RWPE1 (cell line): ENCODE results near the gene MAN2A2.

Source experiments
- CTCF ChIA-PET: fragments of 350-600 bp; sonication (Branson Sonifier 250); formaldehyde crosslinking; extraction: SDS; loops from one replicate; lab custom pipeline; 2021; lab: Yijun Ruan, JAX
- POLR2A ChIA-PET: fragments of 400-600 bp; formaldehyde crosslinking; extraction: SDS; loops from one replicate; lab custom pipeline; 2020; ENCODE audit warnings: antibody characterized with exemption; ENCODE audit not compliant: low non-redundant PET; lab: Yijun Ruan, JAX
- DNase-seq: peaks from one replicate; pipeline ENCODE4 v3.0.0; 2012; ENCODE audit warnings: low spot score
- H3K27ac ChIP-seq: fragments of 450-650 bp; 2 replicates; pipeline ENCODE4 v1.5.1; 2017
- TF ChIP-seq, protein P1 (sequence below): fragments of 450-650 bp; conservative IDR thresholded peaks from 2 replicates; pipeline ENCODE4 v1.5.1; 2017; ENCODE audit warnings: low read depth, mild to moderate bottlenecking

Gene MAN2A2

DNA sequence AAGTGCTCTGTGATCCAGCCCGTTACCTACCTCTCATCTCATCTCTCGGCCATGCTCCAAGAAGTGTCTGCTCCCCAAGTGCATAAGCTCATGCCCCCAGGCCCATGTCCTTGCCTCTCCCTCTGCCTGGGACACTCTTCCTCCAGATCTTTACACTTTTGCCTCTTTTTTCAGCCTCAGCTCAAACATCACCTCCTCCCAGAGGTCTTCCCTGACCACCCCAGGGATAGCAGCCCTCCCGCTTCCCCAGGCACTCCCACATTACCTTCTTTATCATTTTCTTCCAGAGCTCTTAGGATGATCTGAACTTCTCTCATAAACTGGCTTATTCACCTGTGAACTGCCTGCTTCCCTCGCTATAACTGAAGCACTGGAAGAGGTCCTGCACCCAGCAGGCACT lies 37.4 kb upstream of the MAN2A2 start:
- no peak for DNase-seq
- no peak overlapping the region for H3K27ac ChIP-seq
- ChIA-PET POLR2A (no interaction called here), CTCF (interaction anchor here (0.6 kb wide), 1 partner anchor 17 kb away, joined by 5 read pairs; no protein-coding TSS in a partner anchor)
- TF ChIP-seq, protein P1, sequence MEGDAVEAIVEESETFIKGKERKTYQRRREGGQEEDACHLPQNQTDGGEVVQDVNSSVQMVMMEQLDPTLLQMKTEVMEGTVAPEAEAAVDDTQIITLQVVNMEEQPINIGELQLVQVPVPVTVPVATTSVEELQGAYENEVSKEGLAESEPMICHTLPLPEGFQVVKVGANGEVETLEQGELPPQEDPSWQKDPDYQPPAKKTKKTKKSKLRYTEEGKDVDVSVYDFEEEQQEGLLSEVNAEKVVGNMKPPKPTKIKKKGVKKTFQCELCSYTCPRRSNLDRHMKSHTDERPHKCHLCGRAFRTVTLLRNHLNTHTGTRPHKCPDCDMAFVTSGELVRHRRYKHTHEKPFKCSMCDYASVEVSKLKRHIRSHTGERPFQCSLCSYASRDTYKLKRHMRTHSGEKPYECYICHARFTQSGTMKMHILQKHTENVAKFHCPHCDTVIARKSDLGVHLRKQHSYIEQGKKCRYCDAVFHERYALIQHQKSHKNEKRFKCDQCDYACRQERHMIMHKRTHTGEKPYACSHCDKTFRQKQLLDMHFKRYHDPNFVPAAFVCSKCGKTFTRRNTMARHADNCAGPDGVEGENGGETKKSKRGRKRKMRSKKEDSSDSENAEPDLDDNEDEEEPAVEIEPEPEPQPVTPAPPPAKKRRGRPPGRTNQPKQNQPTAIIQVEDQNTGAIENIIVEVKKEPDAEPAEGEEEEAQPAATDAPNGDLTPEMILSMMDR = no peak

GRCh38 chr15:90866161-90866715 lies 36.9 kb upstream of the MAN2A2 start:
- no peak for DNase-seq
- H3K27ac ChIP-seq = 0 out of 2 replicates have a peak overlapping the region, but pooled peaks have one; percentile 2
- POLR2A ChIA-PET = no interaction called here
- TF ChIP-seq, protein P1 = no peak
- CTCF ChIA-PET = interaction anchor here (0.6 kb wide), 1 partner anchor 17 kb away, joined by 5 read pairs; no protein-coding TSS in a partner anchor

DNA sequence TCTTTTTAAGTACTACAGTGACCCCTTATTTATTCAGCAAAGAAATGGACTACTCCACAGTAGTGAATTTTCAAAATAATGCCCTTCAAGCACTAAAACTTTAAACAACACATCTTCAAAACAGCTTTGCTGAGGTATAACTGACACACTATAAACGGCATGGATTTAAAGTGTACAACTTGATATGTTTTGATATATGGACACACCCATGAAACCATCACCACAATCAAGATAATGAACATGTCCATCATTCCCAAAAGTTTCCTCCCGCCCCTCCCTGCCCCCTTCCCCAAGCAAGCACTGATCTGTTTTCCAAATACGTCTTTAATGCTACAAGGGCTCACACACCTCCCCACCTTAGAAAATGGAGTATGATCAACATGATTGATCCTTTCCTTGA lies 36.3 kb upstream of the MAN2A2 start:
- TF ChIP-seq, protein P1 = no peak

DNA sequence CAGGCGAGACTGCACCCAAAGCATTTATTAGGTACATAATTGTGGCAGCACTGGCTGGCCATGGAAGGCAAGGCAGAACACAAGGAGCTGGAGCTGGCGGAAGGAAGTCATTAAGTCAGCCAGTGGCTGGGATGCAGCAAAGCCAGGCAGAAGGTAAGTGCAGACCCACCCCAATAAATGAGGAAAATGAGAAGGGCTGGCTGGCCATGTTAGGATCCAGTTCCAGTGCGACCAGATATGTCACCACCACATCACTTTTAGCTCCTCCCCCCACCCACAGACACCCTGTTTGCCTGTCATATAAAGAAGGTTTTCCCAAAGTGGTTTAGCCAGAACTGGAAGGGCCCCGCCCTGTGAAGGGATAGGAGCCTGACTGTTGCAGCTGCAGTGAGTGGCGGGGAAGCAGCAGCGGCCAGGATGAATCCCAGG lies 34.8 kb upstream of the MAN2A2 start, which contains the start of gene FURIN:
Gene FURIN (plus strand): TSS at position 328 of the 429 bp plus-strand sequence. CDS start 7,153 bp downstream, outside the sequence.
- no peak for DNase-seq
- H3K27ac ChIP-seq = peak within 1 kb of the TSS; percentile 88
- ChIA-PET CTCF (no interaction called here), POLR2A (interaction anchor here (0.5 kb wide), 1 partner anchor 278 kb away, joined by 3 read pairs; no protein-coding TSS in a partner anchor)
- TF ChIP-seq, protein P1 = no peak

More for the DNA sequence above, 36.3 kb upstream of the MAN2A2 start:
- H3K27ac ChIP-seq = no peak overlapping the region
- CTCF ChIA-PET = no interaction called here
- no peak for DNase-seq
- POLR2A ChIA-PET = no interaction called here

GRCh38 chr15:90869140-90869541 lies 34.0 kb upstream of the MAN2A2 start:
- POLR2A ChIA-PET = interaction anchor here (0.5 kb wide), 1 partner anchor 278 kb away, joined by 3 read pairs; no protein-coding TSS in a partner anchor
- H3K27ac ChIP-seq = peak overlapping the region; percentile 88
- CTCF ChIA-PET = interaction anchor here (0.8 kb wide), 1 partner anchor 1688 kb away, joined by 3 read pairs; no protein-coding TSS in a partner anchor
- TF ChIP-seq, protein P1 = no peak
- no peak for DNase-seq

- H3K27ac ChIP-seq = peak overlapping the region; percentile 88
- CTCF ChIA-PET = interaction anchor here (0.6 to 0.8 kb wide), 2 partner anchors 59 to 1689 kb away, joined by 3 to 6 read pairs; no protein-coding TSS in a partner anchor
- TF ChIP-seq, protein P1 = no peak
- DNase-seq = peak; percentile 80
- POLR2A ChIA-PET = interaction anchor here (0.6 to 1.1 kb wide), 2 partner anchors 10 to 31 kb away, joined by 3 to 5 read pairs; no protein-coding TSS in a partner anchor
Measured at GRCh38 chr15:90869601-90870353, 33.3 kb upstream of the MAN2A2 start.
